HG02610 (cell line): Measurements from ENCODE around the gene ADGRB2.

Experiments used
- ATAC-seq: cut with Tn5 transposase; IDR thresholded peaks from one replicate; pipeline ENCODE4 v1.9.1; 2021; ENCODE audit warnings: mild to moderate bottlenecking, moderate library complexity; ENCODE audit not compliant: unreplicated experiment

The ADGRB2 gene

DNA sequence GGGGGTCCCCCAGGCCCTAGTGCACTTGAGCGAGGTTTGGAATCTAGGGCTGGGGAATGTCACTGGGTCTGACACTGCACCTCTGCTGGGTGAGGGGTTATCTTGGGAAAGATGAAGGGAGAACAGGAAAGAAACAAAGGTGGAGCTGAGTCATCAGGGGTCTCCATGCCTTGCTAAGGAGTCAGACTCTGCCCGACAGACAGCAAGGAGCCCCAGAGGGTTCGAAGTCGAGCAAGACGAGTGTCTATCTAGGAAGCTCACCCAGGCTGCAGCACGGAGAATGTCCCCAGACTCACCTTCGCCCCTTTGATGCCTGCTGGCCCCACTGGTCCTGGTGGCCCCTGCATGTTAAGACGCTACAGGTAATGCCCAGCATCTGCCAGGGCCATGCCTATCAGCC is 78.3 kb downstream of the ADGRB2 start:
- no peak for ATAC-seq

DNA sequence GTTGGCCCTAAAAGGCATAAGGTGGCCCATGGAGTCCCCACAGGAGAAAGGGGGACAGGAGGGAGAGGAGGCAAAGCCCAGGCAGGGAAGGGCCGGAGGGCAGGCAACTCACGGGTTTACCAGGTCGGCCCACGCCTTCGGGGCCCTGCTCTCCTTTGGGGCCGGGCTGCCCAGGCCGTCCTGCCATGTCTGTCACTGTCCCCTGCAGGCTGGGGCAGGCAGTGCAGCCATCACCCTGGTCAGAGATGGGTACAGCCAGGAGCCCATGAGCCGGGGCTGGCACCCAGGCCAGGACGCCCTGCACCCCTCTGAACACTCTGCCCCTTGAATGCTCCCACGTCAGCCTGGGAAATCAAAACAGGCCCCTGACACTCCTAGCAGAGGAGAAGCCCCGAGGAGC is 80.1 kb downstream of the ADGRB2 start:
- no peak for ATAC-seq

DNA sequence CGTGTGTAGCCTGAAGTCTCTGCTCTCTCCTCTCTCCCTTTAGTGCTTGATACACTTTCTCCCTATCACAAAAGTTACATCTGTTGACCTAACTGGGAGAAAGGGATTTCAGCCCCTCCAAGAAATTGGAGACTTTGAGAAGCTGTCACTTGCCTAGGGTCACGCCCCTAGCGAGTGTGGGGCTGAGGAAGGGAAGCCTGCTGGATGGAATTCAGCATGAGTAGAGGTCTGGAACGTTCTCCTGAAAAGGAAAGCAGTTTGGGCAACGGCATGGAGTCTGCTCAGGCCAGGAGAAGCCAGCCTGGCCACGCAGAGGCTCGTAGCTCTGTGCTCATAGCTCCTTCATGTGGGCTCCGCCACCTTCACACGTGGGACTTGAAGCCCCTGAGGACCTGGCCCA is 82.7 kb downstream of the ADGRB2 start:
- ATAC-seq: no peak

DNA sequence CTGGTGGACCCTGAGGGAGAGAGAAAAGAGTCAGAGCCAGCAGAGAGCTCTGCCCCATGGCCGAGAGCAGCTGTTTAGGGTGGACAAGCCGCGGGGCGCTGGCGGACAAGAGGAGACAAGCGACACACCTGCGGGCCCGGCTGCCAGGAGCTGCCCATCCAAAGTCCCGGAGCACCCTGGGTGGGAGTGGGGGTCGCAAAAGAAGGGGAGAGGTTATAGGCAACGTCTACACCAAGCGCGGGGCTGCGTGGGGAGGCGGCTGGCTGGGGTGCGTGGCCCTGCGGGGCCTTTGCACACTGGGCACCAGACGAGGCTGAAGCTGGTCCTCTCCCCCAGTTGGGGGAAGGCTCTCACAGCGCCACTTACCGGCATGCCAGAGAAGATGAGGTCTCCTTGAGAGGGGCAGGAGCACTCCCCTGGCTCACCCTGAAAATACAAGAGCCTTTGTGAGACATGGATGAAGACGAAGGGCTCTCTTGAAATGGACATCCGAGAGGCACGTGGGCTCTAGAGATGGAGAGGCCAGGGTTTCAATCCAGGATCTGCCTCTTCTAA is 84.4 kb downstream of the ADGRB2 start:
- ATAC-seq: no peak

DNA sequence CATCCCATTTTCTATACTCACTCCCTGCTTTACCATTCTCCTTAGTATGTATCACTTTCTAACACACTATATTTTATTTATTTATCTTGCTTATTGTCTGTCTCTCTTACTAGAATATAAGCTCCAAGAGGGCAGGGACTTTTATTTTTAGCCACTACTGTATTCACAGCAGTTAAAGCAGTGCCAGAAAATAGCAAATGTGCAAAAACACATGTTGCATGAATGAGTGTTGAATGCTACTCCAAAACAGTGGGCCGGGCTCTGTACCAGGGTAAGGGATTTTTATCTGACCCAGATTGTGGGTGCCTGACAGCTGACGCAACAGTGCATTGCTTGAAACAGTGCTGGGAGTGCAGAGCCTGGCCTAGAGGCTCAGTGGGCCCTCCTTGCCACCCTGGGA is 85.0 kb downstream of the ADGRB2 start:
- ATAC-seq: no peak

DNA sequence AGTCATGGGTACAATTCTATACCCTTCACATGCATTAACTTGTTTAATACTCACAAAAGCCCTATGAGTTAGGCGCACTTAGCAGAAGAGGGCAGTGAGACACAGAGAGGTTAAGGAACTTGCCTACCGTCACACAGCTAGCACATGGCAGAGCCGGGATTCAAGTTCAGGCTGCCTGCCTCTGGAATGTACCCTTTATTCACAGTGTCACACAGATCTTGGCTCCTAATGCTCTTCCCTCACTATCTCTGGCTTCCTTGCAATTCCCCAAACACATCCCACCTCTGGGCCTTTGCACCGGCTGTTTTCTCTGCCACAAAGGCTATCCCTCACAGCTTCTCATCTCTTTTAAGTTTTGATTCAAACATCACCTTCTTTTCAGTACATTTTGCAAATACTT is 85.5 kb downstream of the ADGRB2 start:
- no peak for ATAC-seq

DNA sequence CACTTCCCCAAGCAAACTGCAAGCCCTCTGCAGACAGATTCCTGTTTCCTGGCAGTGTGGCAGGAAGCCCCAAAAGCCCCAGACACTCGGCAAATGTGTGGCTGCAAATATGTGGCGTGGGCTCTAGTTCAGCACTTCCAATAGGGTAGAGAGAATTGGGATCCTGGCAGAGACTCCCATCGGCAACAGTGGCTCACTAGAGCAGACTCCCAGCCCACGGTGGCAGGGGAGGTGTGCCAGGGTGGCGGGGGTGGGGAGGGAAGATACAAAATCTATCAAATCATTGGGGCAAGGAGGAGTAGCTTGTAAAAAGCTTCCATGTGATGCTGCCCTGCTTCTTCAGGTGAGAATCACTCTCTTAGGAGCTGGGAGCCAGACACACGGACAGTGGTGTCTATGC is 86.2 kb downstream of the ADGRB2 start:
- ATAC-seq: no peak

DNA sequence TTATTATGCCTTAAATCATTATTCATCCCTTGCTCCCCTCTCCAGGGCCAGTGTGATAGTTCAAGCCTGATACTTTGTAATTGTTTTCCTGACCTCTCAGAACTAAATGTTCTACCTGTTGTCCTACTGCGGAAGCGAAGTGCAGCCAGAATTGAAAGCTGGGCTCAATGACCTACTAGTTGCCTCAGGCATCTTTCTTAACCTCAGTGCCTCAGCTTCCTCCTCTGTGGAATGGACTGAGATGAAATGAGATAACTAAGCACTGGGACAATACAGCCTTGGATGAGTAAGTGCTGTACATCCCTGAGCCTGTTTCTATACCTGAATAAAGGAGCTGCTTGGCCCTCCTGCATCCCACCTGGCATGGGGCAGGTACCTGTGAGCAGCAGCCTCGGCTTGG is 86.7 kb downstream of the ADGRB2 start:
- ATAC-seq: no peak
